HG02571 (cell line): ENCODE results near the gene RWDD4.
A peak's percentile ranks its signal among the peaks of the same experiment; 100 is the strongest.

Source experiments
- ATAC-seq: cut with Tn5 transposase; IDR thresholded peaks from one replicate; pipeline ENCODE4 v1.9.1; 2021; ENCODE audit warnings: mild to moderate bottlenecking, moderate library complexity; ENCODE audit not compliant: unreplicated experiment

Gene RWDD4

GRCh38 chr4:183659029-183659871, at the start of gene RWDD4, which contains the start of gene TRAPPC11:
Gene RWDD4 (minus strand): TSS chr4:183659185. CDS start chr4:183658952, 233 bp downstream.
Gene TRAPPC11 (plus strand): TSS chr4:183659293. CDS start chr4:183663868, 4,575 bp downstream.
- ATAC-seq, result peak; percentile 100

DNA sequence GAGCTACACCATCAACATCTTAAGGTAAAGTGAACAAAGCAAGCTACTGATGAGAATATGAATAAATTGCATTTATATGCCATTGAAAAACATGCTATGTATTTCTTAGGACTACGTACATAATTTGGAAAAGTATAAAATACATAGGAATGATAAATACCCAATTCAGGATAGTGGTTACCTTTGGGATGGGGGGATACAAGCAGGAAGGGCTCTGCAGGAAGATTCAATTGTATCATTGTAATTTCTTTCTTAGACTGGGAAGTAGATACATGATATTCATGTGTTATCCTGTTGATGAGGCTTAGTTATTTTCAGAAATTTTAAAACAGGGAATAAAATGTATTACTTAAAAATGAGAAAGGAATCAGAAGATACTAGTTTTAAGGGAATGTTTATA, 43.5 kb upstream of the RWDD4 start:
- no peak for ATAC-seq

DNA sequence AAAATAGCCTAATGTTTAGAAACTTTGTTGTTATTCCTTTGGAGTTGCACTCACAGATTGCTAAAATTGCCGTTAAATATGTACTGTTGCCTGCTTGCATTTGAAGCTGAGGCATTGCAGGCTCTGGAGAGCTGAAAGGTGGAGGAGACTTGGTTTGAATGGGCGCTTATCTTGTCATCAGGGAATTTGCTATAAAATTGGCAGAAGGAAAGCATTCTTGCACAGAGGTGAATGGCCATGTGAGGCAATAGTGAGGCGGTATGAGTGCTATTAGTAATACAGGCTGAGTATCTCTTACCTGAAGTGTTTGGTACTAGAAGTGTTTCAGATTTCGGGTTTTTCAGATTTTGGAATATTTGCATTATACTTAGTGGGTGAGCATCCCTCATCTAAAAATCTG, 41.4 kb upstream of the RWDD4 start:
- no peak for ATAC-seq

GRCh38 chr4:183698909-183699308, 39.9 kb upstream of the RWDD4 start:
- ATAC-seq, result no peak

DNA sequence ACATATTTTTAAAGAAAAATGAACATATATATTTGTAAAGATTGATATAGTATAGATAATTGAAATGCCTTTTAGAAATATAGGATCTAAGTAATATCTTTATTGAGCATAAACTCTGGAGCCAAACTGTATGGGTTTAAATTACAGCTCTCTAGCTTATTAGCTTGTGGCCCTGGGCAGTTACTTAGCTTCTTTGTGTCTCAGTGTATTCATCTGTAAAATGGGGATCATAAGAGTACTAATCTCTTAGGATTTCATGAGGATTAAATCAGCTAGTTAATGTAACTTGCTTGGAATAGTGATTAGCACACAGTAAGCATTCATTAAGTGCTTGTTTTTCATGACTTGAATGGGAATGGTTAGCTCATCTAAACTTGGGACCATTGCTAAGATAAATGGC, 32.9 kb upstream of the RWDD4 start:
- ATAC-seq, result no peak

DNA sequence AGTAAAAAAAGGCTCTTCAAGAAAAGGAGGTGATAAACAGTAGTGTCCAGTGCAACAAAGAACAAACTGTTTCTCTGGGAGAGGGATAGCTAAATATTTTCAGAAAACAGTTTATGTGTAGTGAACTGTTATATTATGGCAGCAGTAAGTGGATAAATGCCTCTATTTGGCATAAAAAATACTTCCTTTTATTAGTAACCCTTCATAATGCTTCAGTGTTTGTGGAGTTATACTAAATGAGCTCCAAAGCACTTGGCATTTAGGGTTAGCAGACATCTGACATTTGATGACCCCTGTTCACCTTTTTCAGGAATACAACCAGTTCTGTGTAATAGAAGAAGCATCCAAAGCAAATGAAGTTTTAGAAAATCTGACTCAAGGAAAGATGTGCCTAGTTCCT, 32.0 kb upstream of the RWDD4 start:
- ATAC-seq, result no peak

DNA sequence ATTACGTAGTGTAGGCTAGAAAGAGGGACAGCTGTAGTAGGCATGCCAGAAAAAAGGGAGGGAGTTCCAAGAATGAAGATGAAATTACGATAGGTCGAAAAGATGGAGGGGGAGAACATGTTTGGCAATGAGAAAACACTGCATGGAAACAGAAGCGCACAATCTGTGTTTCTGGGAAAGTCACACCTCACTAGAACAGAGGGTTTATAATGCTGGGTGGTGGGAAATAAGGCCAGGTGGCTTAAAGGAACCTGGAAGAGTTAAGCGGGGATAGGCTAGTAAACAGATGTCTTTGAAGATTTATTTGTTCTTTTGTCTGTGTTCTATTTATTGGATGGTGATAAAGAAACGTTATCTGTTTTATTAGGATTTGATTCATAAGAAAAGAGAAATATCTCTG, 29.2 kb upstream of the RWDD4 start:
- no peak for ATAC-seq

DNA sequence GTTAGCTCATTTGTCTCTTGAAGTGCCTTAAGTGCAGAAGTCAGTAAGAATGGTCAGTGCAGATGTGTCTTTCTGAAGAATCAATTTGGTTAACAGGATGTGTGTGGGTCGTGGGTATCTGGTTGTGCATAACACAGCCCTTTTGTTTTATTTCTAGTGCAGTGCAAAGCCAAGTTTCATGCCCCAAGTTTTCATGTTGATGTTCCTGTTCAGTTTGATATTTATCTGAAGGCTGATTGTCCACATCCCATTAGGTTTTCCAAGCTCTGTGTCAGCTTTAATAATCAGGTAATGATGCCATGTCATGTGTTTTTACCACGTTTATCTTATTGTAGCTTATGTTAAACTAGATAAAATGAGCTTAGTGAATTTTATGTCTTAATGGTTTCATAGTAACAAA, 27.5 kb upstream of the RWDD4 start:
- ATAC-seq, result no peak

DNA sequence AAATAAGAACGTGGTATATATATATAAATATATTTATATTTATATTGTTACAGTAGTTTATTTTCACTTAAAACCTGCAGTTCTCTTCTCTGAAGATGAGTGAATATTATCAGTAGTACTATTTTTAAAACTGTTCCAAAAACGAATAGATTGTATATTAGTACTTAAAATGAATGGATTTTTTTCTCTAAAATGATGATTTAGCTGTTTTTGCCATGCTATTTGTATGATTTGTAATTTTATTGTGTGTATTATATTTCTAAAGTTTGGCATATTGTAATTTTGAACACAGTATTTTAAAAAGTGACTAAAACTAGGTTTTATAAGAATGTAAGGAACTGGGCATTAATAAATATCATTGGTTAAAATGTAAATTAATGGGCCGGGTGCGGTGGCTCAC, 22.1 kb upstream of the RWDD4 start:
- no peak for ATAC-seq

DNA sequence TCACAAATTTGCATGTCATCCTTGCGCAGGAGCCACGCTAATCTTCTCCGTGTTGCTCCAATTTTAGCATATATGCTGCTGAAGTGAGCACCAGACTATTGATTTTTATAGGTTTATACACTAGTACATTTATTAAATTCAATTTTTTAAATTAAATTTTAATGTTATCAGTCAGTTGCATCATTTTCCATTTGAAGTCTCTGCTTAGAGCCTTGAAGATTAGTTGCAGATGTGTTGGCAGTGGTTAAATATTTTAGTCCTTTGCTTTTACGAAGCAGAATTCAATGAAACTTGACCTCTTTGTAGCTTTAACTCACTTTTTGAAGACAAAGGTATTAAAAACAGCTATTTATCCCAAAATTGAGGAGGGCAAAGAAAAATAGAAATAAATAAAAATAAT, 16.6 kb upstream of the RWDD4 start:
- ATAC-seq, result no peak

DNA sequence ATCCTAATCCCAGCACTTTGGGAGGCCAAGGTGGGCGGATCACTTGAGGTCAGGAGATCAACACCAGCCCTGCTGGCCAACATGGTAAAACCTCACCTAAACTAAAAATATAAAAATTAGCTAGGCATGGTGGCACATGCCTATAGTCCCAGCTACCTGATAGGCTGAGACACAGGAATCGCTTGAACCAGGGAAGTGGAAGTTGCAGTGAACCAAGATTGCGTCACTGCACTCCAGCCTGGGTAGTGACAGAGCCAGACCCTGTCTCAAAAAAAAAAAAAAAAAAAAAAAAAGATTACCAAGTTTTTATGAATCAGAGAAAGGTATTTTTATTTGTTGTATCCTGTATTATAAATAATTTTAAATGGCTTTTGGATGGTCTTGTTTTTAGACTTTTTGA, 15.2 kb upstream of the RWDD4 start:
- no peak for ATAC-seq

DNA sequence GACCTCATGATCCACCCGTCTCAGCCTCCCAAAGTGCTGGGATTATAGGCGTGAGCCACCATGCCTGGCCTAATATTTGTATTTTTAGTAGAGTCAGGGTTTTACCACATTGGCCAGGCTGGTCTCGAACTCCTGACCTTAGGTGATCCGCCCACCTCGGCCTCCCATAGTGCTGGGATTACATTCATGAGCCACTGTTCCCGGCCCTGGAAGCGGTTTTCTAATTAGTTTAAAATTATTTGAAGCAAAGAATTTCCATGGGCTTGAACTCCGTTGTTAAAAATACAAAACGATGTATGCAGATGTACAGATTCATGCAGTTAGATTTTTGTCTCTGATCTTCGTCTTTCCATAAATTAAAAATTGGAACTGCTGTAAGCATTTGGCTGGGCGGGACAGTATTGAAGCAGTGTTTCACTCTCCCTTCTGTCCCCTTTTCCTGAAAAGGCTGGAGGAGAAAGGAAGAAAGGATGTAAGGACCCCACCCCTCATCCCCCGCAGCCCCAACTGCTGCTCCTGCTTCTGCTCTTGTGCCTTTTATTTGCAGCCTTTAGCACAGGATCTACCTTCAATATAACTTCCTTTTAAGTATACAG, 12.1 kb upstream of the RWDD4 start:
- no peak for ATAC-seq

GRCh38 chr4:183670251-183670650, 11.3 kb upstream of the RWDD4 start:
- ATAC-seq, result no peak

DNA sequence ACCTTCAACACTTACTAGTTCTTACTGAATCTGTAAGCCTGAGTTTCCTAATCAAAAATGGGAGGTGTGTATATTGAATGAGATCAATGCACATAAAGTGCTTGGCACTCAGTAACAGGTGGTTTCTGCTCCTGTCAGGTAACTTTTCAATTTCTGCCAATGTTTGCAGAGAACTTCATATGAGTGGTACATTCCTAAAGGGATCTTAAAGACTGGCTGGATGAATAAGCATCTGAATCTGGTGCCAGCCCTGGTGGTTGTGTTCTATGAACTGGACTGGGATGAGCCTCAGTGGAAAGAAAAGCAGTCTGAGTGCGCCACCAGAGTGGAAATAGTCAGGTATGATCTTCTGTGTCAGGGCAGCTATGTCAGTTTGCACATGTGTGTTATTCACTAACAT, 7.1 kb upstream of the RWDD4 start:
- no peak for ATAC-seq

DNA sequence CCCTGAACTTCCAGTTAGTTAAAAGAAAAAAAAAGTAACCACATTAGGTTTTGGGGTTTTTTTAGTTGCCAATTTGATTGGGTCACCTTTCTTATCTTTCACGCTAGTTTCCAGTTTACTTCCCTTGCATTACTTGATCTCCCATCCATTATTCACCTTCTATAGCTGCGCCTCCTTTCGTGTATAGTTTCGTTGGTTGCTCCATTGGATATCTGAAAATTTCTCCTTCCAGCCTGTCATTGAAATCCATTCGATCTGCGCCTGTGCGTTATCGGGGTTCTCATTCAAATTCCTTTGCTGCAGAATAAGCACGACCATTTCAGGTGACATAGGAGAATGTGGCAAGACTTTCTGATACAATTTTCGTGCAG, 872 bp upstream of the RWDD4 start:
- ATAC-seq, result no peak

DNA sequence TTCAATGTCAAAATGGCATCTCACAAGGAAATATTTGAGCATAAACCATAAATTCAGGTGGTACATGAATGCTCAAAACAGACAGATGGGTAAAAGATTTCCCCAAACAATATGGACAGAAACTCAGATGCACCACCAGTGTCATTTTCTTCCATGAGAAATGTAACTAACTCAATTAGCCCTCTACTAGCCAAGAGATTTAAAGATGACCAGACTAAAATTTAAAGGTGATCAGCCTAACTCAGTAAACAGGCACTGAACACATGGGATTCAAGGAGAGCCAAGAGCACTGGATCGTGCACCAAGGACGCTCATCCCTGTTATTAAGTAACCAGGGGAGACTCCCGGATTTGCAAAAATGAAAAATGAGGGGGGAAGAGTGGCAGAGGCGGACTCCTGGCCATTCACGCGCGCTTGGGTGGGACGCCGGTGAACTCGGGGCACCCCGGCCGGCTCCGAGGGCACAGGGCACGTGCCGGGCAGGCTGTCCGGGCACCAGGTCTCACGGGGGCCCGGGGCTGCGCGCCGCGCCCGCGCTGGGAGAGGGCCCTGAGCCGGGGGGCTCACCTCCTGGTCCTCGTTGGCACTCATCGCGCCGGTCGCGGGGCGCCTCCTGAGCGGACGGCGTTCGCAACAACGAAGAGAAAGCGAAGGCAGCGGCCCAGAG, 490 bp downstream of the RWDD4 start:
- peak; percentile 28 for ATAC-seq

- ATAC-seq, result no peak
Observed at GRCh38 chr4:183657564-183657963, 1.4 kb downstream of the RWDD4 start.

DNA sequence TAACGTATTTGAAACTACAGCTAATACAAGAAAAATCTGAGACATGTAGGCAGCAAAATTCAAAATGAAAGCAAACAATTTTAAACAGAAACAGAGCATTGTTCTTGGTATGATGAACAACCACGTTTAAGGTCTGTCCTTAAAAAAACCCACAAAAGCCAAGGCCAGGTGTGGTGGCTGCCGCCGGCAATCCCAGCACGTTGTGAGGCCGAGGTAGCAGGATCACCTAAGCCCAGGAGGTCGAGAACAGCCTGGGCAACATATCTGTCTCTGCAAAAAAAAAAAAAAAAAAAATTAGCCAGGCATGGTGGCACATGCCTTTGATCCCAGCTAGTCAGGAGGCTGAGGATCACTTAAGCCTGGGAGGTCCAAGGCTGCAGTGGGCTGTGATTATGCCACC, 13.7 kb downstream of the RWDD4 start:
- ATAC-seq, result no peak

- ATAC-seq, result no peak
Observed at GRCh38 chr4:183639291-183639690, 19.7 kb downstream of the RWDD4 start.

GRCh38 chr4:183638436-183638835, 20.5 kb downstream of the RWDD4 start:
- no peak for ATAC-seq

DNA sequence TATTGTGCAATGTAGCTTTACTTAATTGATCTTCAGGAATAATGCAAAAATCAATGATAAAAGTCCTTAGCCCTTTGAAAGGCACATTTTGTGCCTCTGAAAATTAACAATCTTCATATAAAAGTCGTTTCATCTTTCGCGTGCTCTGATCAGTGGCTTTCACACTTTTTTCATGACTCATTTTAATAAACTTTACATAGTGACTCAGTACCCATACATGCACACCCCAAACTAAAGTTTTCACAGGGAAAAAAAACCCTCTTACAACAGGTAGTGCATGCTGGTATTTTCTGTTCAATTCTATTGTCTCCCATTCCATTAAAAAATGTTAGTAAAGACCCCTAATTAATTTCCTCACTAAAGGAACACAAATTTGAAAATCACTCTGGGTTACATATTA, 21.5 kb downstream of the RWDD4 start:
- ATAC-seq, result no peak

DNA sequence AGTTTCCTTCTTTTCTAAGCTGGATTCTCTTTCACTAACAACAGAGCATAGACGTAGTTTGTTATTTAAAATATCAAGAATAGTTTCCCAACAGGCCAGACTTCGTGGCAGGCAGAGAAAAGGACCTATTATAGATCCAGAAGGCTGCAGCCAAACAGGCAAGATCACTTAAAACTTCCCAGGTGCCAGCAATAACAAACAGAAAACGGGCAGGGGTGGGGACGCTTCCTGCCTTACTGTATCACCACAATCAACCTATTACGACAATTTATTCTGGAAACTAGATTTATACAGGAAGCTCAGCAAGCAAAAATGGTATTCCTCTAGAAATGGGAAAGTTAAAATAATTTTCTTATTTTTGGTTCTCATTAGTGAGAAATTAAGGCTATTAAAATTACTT, 22.1 kb downstream of the RWDD4 start:
- no peak for ATAC-seq
